Measurements from ENCODE around the gene ZNF174.

The ZNF174 gene

DNA sequence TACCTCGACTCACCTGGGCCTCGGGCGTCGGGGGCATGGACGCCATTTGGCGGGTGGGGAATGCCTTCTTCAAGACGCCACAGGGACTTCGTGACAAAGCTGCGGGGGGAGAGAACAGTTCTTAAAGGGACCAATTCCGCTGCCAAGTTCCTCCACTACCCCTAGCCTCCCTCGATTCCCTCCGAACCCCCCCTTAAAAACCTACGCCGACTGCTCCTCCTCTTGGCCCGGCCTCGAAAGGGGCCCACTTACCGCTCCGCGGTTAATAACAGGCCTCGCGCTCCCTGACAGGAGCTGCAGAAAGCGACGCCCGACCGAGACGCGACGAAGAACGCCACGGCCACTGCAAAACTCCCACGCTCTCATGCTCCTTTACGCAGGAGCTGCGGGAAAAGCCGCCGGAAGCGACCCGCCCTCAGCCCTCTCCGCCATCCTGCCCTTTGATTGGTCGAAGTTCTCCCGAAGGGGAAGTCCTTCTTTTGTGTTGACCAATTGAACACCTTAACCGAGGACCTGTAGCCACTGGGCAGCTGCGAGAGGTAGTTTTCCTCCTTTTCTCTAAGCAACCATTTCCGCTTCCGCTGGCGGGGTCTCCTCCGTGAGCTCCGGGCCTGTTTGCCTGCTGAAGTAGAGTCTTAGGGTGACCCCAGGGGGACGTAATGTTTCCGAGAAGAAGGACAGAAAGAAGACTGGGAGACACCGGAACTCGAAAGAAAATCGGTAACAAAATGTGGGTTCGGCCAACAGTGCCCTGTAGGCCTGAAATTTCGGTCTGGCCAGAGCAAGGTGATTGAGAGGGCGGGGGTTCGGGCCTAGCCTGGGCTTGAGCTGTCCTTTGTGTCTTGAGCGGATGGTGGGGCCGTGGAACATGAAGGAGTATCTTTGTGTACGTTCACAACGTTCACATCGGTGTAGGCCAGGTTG, 42.4 kb downstream of the ZNF174 start, which contains the start of the genes NAA60 and ZNF597:
Gene NAA60, plus strand, starts transcription at position 573 of the 924 bp plus-strand sequence. CDS start 32,548 bp downstream, outside the sequence.
Gene ZNF597, minus strand, starts transcription at position 397 of the 924 bp plus-strand sequence. Its CDS starts 351 bp downstream, at position 46.
- TF ChIP-seq, protein P1, sequence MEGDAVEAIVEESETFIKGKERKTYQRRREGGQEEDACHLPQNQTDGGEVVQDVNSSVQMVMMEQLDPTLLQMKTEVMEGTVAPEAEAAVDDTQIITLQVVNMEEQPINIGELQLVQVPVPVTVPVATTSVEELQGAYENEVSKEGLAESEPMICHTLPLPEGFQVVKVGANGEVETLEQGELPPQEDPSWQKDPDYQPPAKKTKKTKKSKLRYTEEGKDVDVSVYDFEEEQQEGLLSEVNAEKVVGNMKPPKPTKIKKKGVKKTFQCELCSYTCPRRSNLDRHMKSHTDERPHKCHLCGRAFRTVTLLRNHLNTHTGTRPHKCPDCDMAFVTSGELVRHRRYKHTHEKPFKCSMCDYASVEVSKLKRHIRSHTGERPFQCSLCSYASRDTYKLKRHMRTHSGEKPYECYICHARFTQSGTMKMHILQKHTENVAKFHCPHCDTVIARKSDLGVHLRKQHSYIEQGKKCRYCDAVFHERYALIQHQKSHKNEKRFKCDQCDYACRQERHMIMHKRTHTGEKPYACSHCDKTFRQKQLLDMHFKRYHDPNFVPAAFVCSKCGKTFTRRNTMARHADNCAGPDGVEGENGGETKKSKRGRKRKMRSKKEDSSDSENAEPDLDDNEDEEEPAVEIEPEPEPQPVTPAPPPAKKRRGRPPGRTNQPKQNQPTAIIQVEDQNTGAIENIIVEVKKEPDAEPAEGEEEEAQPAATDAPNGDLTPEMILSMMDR (IDR thresholded peaks at IDR 0.05; ENCODE audit: extremely low read depth, missing control alignments): no peak
- peak; percentile 87 for DNase-seq (ENCODE audit: low spot score)

DNA sequence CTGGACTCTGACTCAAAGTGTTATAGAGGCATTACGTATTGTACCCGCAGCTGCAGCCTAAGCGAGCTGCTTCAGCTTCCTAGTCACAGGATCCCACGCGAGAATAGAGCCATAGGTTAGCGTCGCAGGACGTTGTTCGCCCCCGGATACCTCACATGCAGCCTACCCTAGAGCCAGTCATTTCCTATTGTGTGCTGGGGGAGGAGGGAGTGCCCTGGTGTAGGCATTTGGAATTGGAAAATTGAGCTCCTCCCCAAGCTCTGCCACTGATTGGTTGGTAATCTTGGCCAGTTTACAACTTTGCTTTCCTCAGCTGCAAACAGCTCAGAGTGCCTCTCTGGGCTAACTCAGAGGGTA, 43.0 kb downstream of the ZNF174 start:
- no peak for DNase-seq (ENCODE audit: low spot score)
- TF ChIP-seq, protein P1 (IDR thresholded peaks at IDR 0.05; ENCODE audit: extremely low read depth, missing control alignments): no peak

DNA sequence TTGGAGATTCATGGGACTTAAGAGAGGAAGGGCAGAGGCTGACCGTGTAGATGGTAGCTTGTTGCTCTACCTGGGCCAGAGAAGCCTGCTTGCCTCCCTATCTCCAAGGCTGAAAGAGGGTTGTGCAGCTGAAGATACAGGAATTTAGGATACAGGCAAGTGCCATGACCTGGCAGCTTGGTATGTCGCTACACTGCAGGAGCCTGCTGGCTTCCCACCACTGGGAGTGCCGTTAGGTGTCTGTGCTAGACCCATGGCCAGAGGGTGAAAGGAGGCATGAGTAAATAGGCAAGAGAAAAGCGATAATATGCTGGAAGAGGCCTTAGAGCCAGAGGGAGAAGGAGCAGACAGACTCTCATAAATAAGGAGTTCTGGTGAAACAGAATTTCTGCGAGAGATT, 53.1 kb downstream of the ZNF174 start:
- TF ChIP-seq, protein P1 (IDR thresholded peaks at IDR 0.05; ENCODE audit: extremely low read depth, missing control alignments): no peak
- no peak for DNase-seq (ENCODE audit: low spot score)

DNA sequence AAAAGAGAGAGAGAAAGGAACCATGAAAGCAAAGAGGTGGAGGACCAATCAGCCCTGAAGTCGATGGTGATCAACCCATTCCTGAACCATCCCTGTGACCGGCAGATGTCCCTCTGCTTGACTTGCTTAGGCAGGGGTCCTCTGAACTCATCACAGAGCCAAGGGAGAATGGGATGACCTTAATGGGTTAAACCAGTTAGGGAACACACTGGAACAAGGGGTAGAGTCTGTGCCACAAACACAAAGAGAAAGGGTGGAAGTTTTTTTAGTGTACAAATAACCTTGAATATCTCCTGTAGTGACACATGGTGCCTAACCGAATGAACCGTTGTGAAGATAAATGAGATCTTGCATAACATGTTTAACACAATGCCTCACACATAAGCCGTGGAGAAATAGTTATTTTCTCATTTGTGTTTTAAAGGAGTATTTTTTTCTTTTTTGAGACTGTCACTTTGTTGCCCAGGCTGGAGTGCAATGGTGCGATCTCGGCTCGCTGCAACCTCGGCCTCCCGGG, 53.7 kb downstream of the ZNF174 start:
- TF ChIP-seq, protein P1 (IDR thresholded peaks at IDR 0.05; ENCODE audit: extremely low read depth, missing control alignments): no peak
- DNase-seq (ENCODE audit: low spot score): no peak

DNA sequence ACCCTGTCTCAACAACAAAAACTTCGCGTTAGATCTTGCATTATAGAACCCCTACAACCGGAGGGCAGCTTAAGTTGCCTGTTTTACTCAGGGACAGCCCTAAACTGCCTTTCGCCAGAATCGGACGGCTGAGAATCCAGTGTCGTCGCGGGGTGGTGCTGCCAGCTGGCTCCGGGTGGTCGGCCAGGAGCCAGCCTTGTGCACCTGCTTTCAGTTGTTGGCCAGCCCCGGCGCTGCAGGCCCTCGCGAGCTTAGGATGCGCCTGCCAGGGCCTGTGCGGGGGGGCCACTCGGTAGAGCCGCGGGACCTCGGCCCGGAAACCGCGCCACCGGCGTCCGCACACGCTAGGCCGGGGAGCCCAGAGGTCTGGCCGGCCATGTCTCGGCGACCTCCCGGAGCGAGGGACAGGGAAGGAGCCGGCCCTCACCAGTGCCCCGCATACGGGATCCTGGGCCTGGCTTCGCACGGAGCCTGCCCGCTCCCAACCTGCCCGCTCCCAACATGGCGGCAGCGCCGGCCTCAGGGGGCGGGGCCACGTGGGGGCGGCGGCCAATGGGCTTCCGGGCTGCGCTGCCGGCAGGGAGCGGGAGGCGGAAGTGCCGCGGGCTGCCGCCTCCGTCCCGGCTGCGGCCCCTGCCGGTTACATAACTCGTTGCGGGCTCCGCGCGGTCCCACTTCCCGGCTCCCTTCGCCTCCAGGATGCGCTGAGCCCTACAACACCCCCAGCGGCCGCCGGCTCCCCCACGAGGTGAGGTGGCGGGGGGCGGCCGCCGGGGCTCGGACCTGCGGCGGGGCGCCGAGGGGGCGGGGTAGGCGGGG, 56.6 kb downstream of the ZNF174 start:
- TF ChIP-seq, protein P1 (IDR thresholded peaks at IDR 0.05; ENCODE audit: extremely low read depth, missing control alignments): peak; percentile 62
- DNase-seq (ENCODE audit: low spot score): peak; percentile 100

DNA sequence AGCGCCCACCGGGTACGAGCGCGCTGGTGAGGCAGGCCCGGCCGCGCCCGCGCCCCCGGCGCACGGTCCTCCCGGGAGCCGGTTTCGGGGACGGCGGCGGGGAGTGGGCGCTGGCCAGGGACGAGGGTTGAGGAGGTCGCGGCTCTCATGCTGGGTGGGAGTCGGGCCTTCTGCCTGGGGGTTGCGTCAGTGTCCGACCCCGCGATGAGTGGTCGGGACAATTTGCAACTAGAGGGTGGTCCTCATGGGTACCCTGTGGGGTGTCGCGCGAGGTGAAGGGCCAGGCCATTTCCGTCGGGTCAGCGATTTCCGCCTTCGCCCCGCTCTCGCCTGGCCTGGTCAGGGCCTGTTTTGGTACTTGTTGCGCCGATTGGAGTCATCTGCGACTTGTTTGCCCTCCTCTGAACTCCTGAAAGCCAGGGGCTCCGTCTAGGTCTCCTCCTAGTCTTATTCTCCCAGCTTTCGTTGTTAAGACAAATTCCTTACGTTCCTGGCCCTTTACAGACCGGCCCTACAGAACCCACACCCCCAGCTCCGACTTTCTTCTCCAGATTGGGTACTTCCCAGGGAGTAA, 57.4 kb downstream of the ZNF174 start:
- no peak for DNase-seq (ENCODE audit: low spot score)
- TF ChIP-seq, protein P1 (IDR thresholded peaks at IDR 0.05; ENCODE audit: extremely low read depth, missing control alignments): no peak
